ENCODE measurements around the gene TRIM73. TPM values are rescaled to one million over a fixed set of nuclear protein-coding genes. Genes with fewer than 3 reads are reported as not detected.
A peak's percentile ranks its signal among the peaks of the same experiment; 100 is the strongest.
"Not testable (repeated sequence)": the region's sequence is repeated elsewhere in the genome, so short reads cannot be mapped to it uniquely, and the experiment has no call there.

The TRIM73 gene
- total RNA-seq, 1 donor from 2014 or later: 7.4 TPM

- intact Hi-C loops (cut with DNase I); H3K27ac ChIP-seq; H3K9me3 ChIP-seq; H3K4me1 ChIP-seq; H3K4me3 ChIP-seq; DNase-seq (ENCODE audit: extremely low spot score in 2 of 2); H3K27me3 ChIP-seq: not testable (repeated sequence)
- H3K36me3 ChIP-seq: peaks cover 0 to 21% of the 10 kb centered on the region in 2 donors
Observed at GRCh38 chr7:75420152-75420551, 24.7 kb downstream of the TRIM73 start.

- H3K27me3 ChIP-seq; H3K9me3 ChIP-seq; H3K4me3 ChIP-seq; DNase-seq (ENCODE audit: extremely low spot score in 2 of 2); H3K27ac ChIP-seq; intact Hi-C loops (cut with DNase I); H3K4me1 ChIP-seq: not testable (repeated sequence)
- peaks cover 0 to 21% of the 10 kb centered on the region in 2 donors for H3K36me3 ChIP-seq
Observed at GRCh38 chr7:75421798-75422710, 26.6 kb downstream of the TRIM73 start.

GRCh38 chr7:75423481-75423880, 28.1 kb downstream of the TRIM73 start:
- H3K27ac ChIP-seq; H3K9me3 ChIP-seq; H3K4me1 ChIP-seq; H3K4me3 ChIP-seq; intact Hi-C loops (cut with DNase I); DNase-seq (ENCODE audit: extremely low spot score in 2 of 2); H3K27me3 ChIP-seq: not testable (repeated sequence)
- H3K36me3 ChIP-seq: peaks cover 0 to 21% of the 10 kb centered on the region in 2 donors

- DNase-seq (ENCODE audit: extremely low spot score in 2 of 2); H3K9me3 ChIP-seq; intact Hi-C loops (cut with DNase I); H3K27me3 ChIP-seq; H3K27ac ChIP-seq; H3K4me3 ChIP-seq: not testable (repeated sequence)
- Histone ChIP-seq H3K36me3 (peaks cover 0 to 48% of the 10 kb centered on the region in 2 donors), H3K4me1 (peaks cover 13% of the 10 kb centered on the region)
Observed at GRCh38 chr7:75439000-75439399, 43.6 kb downstream of the TRIM73 start.

GRCh38 chr7:75442101-75442464, 46.7 kb downstream of the TRIM73 start:
- H3K9me3 ChIP-seq; DNase-seq (ENCODE audit: extremely low spot score in 2 of 2); intact Hi-C loops (cut with DNase I); H3K27me3 ChIP-seq: not testable (repeated sequence)
- Histone ChIP-seq H3K4me1 (peaks cover 13% of the 10 kb centered on the region), H3K4me3 (peak overlapping the region; percentile 55), H3K27ac (peak overlapping the region; percentile 83), H3K36me3 (peaks cover 0 to 27% of the 10 kb centered on the region in 2 donors)

GRCh38 chr7:75442465-75443111, 47.2 kb downstream of the TRIM73 start:
- H3K4me3 ChIP-seq: peak overlapping the region; percentile 55
- intact Hi-C loops (cut with DNase I); H3K9me3 ChIP-seq; DNase-seq (ENCODE audit: extremely low spot score in 2 of 2); H3K27me3 ChIP-seq: not testable (repeated sequence)
- H3K36me3 ChIP-seq: peaks cover 0 to 21% of the 10 kb centered on the region in 2 donors
- peaks cover 13% of the 10 kb centered on the region for H3K4me1 ChIP-seq
- peak overlapping the region; percentile 83 for H3K27ac ChIP-seq
- TF ChIP-seq POLR2A (IDR thresholded peaks at IDR 0.05): peak; percentile 14 to 26

- DNase-seq (ENCODE audit: extremely low spot score in 2 of 2); intact Hi-C loops (cut with DNase I); H3K27ac ChIP-seq; H3K9me3 ChIP-seq; H3K36me3 ChIP-seq; H3K27me3 ChIP-seq; H3K4me3 ChIP-seq; H3K4me1 ChIP-seq: not testable (repeated sequence)
Observed at GRCh38 chr7:75449946-75450345, 54.5 kb downstream of the TRIM73 start.

- DNase-seq (ENCODE audit: extremely low spot score in 2 of 2); H3K4me3 ChIP-seq; H3K4me1 ChIP-seq; H3K9me3 ChIP-seq; H3K27ac ChIP-seq; H3K36me3 ChIP-seq; H3K27me3 ChIP-seq; intact Hi-C loops (cut with DNase I): not testable (repeated sequence)
Observed at GRCh38 chr7:75452494-75452955, 57.1 kb downstream of the TRIM73 start.

Small RNAs within 50 kb of the gene (small RNA-seq; reads per million reads assigned to genes)
- not detected for gene RF00019

Other genes with a start within 250 kb of the TRIM73 start
- gene POM121C, start 90.7 kb downstream of the TRIM73 start, total RNA-seq: 21.6 TPM
- gene SPDYE5, start 96.7 kb downstream of the TRIM73 start, total RNA-seq: not detected

Data from vagina (tissue), 2 donors.